PC-3 (cell line): ENCODE results near the gene MAML3.

ENCODE experiments used
- CTCF ChIP-seq: fragments of 300-600 bp; sonication (generic); conservative IDR thresholded peaks from 2 replicates; pipeline ENCODE4 v1.5.1; 2017; ENCODE audit warnings: antibody characterized with exemption, low read depth, mild to moderate bottlenecking, low read length
- EZH2 ChIP-seq: fragments of 300-600 bp; sonication (generic); IDR thresholded peaks from one replicate; pipeline ENCODE4 v1.6.1; 2017; ENCODE audit warnings: antibody characterized with exemption, mild to moderate bottlenecking, low read length; ENCODE audit not compliant: unreplicated experiment
- EZH2phosphoT487 ChIP-seq: fragments of 300-600 bp; sonication (generic); IDR thresholded peaks from 2 replicates; pipeline ENCODE4 v1.6.1; 2018; ENCODE audit warnings: mild to moderate bottlenecking, antibody characterized with exemption, low read length, borderline replicate concordance

- TF ChIP-seq CTCF (no peak), EZH2 (no peak), EZH2phosphoT487 (no peak)
Observed at GRCh38 chr4:139865537-139865936, 288.4 kb downstream of the MAML3 start.
